CD4-positive, CD25-positive, alpha-beta regulatory T cell (primary cell): ENCODE results near the gene FUBP3. TPM values are rescaled to one million over a fixed set of nuclear protein-coding genes. Genes with fewer than 3 reads are reported as not detected.
A peak's percentile ranks its signal among the peaks of the same experiment; 100 is the strongest.

ENCODE experiments used
- ATAC-seq, 2 donors: fragments of 150-1000 bp; cut with Tn5 transposase; one replicate each; pipeline ENCODE4 v1.10.0; 2021; ENCODE audit warnings: low read depth in 2 of 2, moderate number of reproducible peaks in 2 of 2, moderate library complexity in 1 of 2
- DNase-seq, 3 donors: peaks; one replicate each; pipeline versions ENCODE4 v3.0.0 to v3.0.0-alpha.2; 2012 to 2022; ENCODE audit warnings: mixed read lengths in 1 of 3
- H3K27ac ChIP-seq: one replicate; pipeline ENCODE4 v1.7.0; 2013; ENCODE audit warnings: mild to moderate bottlenecking, low read length; ENCODE audit not compliant: insufficient read depth, poor library complexity, severe bottlenecking
- H3K27me3 ChIP-seq: one replicate; pipeline ENCODE4 v1.7.0; 2013; ENCODE audit warnings: low read length; ENCODE audit not compliant: control insufficient read depth, insufficient read depth
- H3K36me3 ChIP-seq: one replicate; pipeline ENCODE4 v1.7.0; 2013; ENCODE audit warnings: mild to moderate bottlenecking, low read length, moderate library complexity; ENCODE audit not compliant: control insufficient read depth, insufficient read depth
- H3K4me1 ChIP-seq: 2 replicates; pipeline ENCODE4 v1.7.0; 2013; ENCODE audit warnings: mild to moderate bottlenecking, low read length; ENCODE audit not compliant: insufficient read depth, control insufficient read depth, poor library complexity, severe bottlenecking
- H3K4me3 ChIP-seq: one replicate; pipeline ENCODE4 v1.7.0; 2013; ENCODE audit warnings: low read depth, mild to moderate bottlenecking, low read length, moderate library complexity
- H3K9me3 ChIP-seq, 2 experiments: 1 replicate in 1 of 2; 2 replicates in 1 of 2; pipeline ENCODE4 v1.7.0; 2013; ENCODE audit warnings: low read length in 2 of 2, mild to moderate bottlenecking in 1 of 2, moderate library complexity in 1 of 2; ENCODE audit not compliant: control insufficient read depth in 2 of 2
- H3K27ac Mint-ChIP-seq, 3 donors: one replicate each; pipeline ENCODE4 v1.8.0; 2020 to 2022; ENCODE audit warnings: mild to moderate bottlenecking in 3 of 3, mixed read lengths in 3 of 3, moderate library complexity in 2 of 3
- H3K27me3 Mint-ChIP-seq: one replicate; pipeline ENCODE4 v1.8.0; 2022; ENCODE audit warnings: mild to moderate bottlenecking, mixed read lengths
- H3K36me3 Mint-ChIP-seq: one replicate; pipeline ENCODE4 v1.8.0; 2020; ENCODE audit warnings: mixed read lengths
- H3K4me1 Mint-ChIP-seq, 4 donors: one replicate each; pipeline ENCODE4 v1.8.0; 2020 to 2022; ENCODE audit warnings: mixed read lengths in 4 of 4, mild to moderate bottlenecking in 1 of 4
- H3K4me3 Mint-ChIP-seq, 4 donors: one replicate each; pipeline ENCODE4 v1.8.0; 2020 to 2022; ENCODE audit warnings: mild to moderate bottlenecking in 4 of 4, mixed read lengths in 4 of 4, moderate library complexity in 3 of 4
- H3K9me3 Mint-ChIP-seq, 7 donors: one replicate each; pipeline ENCODE4 v1.8.0; 2020 to 2022; ENCODE audit warnings: mixed read lengths in 7 of 7, mild to moderate bottlenecking in 3 of 7, moderate library complexity in 2 of 7
- polyA plus RNA-seq, 4 donors: library from polyadenylated mRNA; unstranded; fragments of 300-500 nt; fragmentation: Illumina TruSeq; gene quantifications; one replicate each; pipeline ENCODE4 v1.2.3, GENCODE V29; 2021
- total RNA-seq: library from RNA; stranded (reverse); gene quantifications from one replicate; pipeline ENCODE4 v1.2.3, GENCODE V29; 2022

Gene FUBP3
- total and polyA plus RNA-seq, 5 donors from 2014 or later: 20.0 to 34.2 (median 24.6) TPM

DNA sequence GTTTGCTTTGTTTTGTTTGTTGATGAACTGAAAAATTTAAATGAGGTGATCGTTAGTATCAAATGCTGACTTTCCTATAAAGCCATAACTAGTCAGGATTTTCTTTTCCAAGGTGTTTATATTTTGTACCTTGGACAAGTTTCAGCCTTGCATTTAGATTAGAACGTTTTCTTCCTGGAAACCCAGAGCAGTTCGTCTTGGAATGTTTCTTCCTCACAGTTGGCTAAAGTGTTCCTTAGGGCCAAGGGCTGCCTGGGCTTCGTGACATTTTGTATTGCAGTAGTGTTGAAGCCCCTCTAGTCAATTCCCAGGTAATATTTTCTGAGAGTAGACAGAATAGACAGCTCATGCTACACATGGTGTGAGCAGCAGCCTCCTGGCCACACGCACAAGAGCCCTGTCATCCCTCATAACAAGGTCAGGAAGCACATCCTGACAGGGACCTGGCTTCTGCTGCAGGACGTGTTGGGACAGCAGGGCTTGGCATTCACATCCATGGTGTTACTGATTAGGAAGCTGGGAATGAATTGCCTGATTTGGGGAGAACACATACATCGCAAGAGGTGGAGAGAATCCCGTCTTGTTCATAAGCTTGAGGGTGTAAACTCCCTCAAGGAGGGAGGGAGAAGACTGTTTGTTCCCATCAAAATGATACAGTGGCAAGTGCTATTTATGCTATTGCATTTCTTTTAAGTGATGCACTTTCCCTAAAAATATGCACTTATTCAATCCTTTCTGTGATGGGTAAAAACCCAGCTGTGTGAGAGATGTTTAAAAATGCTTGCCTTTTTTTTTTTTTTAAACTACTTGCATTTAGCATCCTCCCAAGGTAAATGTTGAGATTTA is 31.7 kb downstream of the FUBP3 start:
- Mint-ChIP-seq H3K4me1 (peaks cover 0 to 11% (median 6%) of the 10 kb centered on the region in 4 donors), H3K36me3 (peaks cover 45% of the 10 kb centered on the region), H3K9me3 (no peaks in the 10 kb centered on the region), H3K4me3 (no peak overlapping the region), H3K27ac (peak overlapping the region in 1 of 3 donors; percentile 26), H3K27me3 (no peaks in the 10 kb centered on the region)
- ATAC-seq (no peak), DNase-seq (no peak)
- no peak overlapping the region for H3K27ac ChIP-seq
- no peak overlapping the region for H3K4me3 ChIP-seq
- H3K36me3 ChIP-seq: peaks cover 60% of the 10 kb centered on the region
- no peaks in the 10 kb centered on the region for H3K9me3 ChIP-seq
- H3K27me3 ChIP-seq: no peaks in the 10 kb centered on the region
- no peaks in the 10 kb centered on the region for H3K4me1 ChIP-seq

DNA sequence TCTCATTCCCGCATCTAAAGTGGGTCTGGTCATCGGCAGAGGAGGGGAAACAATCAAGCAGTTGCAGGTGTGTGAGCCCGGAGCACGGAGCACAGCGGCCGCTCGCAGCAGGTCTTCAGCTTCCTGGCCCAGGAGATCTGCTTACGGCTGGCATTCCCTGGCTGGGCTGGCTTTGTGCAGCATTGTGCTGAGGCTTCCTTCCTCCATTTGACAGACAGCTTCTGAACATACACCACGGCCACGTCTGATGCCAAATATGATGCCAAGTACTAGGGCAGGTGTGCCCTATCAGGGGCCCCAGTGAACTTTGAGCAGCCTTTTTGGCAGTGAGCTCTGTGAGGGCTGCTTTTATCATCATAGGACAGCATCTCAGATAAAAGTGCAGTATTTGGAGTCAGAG is 37.1 kb downstream of the FUBP3 start:
- H3K36me3 ChIP-seq: peaks cover 92% of the 10 kb centered on the region
- H3K9me3 ChIP-seq: no peaks in the 10 kb centered on the region
- no peak overlapping the region for H3K27ac ChIP-seq
- Mint-ChIP-seq H3K27ac (no peak overlapping the region), H3K4me1 (no peaks in the 10 kb centered on the region), H3K9me3 (no peaks in the 10 kb centered on the region), H3K4me3 (no peak overlapping the region), H3K27me3 (no peaks in the 10 kb centered on the region), H3K36me3 (peaks cover 65% of the 10 kb centered on the region)
- ATAC-seq: no peak
- H3K4me1 ChIP-seq: no peaks in the 10 kb centered on the region
- no peak for DNase-seq
- no peak overlapping the region for H3K4me3 ChIP-seq
- no peaks in the 10 kb centered on the region for H3K27me3 ChIP-seq

DNA sequence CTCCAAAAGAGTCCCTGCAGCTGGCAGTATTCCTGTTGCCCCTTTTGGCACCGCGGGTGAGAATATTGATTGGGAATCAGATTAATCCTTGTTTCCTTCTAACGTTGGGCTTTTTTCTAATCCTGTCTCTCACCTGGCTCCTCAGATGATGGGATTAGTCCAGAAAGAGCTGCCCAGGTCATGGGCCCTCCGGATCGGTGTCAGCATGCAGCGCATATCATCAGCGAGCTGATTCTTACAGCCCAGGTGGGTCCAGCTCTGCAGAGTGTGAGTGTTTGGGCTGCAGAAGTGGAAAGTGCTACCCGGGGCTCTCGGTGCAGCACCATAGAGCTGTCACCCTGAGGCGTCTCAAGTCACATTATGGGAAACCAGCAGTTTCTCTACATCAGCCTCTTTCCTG is 44.1 kb downstream of the FUBP3 start:
- peaks cover 54% of the 10 kb centered on the region for H3K36me3 Mint-ChIP-seq
- no peaks in the 10 kb centered on the region for H3K27me3 ChIP-seq
- ATAC-seq (no peak), DNase-seq (no peak)
- H3K4me1 ChIP-seq: no peaks in the 10 kb centered on the region
- no peaks in the 10 kb centered on the region for H3K9me3 Mint-ChIP-seq
- no peaks in the 10 kb centered on the region for H3K27me3 Mint-ChIP-seq
- H3K4me1 Mint-ChIP-seq: no peaks in the 10 kb centered on the region
- H3K9me3 ChIP-seq: no peaks in the 10 kb centered on the region
- H3K36me3 ChIP-seq: peaks cover 91% of the 10 kb centered on the region
- no peak overlapping the region for H3K27ac ChIP-seq
- no peak overlapping the region for H3K4me3 Mint-ChIP-seq
- H3K27ac Mint-ChIP-seq: no peak overlapping the region
- H3K4me3 ChIP-seq: no peak overlapping the region

DNA sequence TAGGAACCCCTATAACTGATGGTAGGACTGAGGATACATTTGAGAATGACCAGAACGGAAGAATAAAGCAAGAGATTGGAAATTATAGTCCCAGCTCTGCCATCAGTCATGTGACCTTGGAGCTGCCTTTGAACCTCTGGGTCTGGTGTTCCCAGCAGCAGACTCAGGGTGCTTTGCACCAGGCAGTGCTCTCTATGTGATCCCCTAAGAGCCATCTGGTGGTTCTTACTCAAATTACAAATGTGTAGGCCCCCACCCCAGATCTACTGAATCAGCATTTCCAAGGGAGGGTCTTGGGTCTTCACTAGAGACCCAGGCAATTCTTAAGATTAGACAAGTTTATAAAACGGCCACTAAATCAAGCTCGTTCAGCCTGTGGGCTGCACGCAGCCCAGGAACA is 44.8 kb downstream of the FUBP3 start:
- ATAC-seq (no peak), DNase-seq (no peak)
- Mint-ChIP-seq H3K4me1 (no peaks in the 10 kb centered on the region), H3K4me3 (peak overlapping the region in 1 of 4 donors; percentile 11), H3K9me3 (no peaks in the 10 kb centered on the region), H3K27ac (no peak overlapping the region), H3K27me3 (no peaks in the 10 kb centered on the region), H3K36me3 (peaks cover 54% of the 10 kb centered on the region)
- Histone ChIP-seq H3K4me3 (no peak overlapping the region), H3K4me1 (no peaks in the 10 kb centered on the region), H3K9me3 (no peaks in the 10 kb centered on the region), H3K27me3 (no peaks in the 10 kb centered on the region), H3K27ac (no peak overlapping the region), H3K36me3 (peaks cover 87% of the 10 kb centered on the region)

DNA sequence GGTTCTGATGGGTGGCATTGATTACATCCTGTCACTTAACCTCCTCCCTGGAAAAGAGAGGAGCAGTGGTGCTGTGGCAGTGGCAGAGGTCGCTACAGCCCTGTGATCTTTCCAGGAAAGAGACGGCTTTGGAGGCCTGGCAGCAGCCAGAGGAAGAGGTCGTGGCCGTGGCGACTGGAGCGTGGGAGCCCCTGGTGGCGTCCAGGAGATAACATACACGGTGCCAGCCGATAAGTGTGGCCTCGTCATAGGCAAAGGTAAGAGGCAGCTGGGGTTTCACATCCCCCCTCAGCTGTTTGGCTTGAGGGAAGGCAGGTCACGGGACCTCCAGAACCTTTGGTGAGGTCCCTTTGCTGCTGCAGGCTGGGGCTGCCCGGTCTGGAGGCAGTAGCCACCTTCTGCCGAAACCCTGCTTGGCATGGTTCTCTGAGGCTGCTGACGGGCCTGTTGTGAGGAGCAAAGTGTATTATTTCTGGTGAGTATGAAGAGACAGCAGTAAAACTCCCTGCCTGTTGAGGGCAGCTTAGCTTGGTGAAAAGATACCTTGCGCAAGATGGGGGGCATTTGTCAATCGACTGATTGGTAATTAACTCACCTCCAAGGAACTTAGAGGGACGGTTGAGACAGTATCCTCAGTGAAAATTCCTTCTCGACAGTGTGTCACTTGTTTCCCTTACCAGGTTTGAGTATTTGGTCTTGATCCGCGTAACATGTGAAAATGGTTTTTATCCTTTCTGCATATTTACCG is 47.0 kb downstream of the FUBP3 start:
- no peaks in the 10 kb centered on the region for H3K9me3 ChIP-seq
- H3K27me3 Mint-ChIP-seq: no peaks in the 10 kb centered on the region
- H3K9me3 Mint-ChIP-seq: no peaks in the 10 kb centered on the region
- peaks cover 84% of the 10 kb centered on the region for H3K36me3 ChIP-seq
- no peaks in the 10 kb centered on the region for H3K4me1 ChIP-seq
- H3K27ac ChIP-seq: no peak overlapping the region
- peaks cover 40% of the 10 kb centered on the region for H3K36me3 Mint-ChIP-seq
- H3K27ac Mint-ChIP-seq: no peak overlapping the region
- no peaks in the 10 kb centered on the region for H3K4me1 Mint-ChIP-seq
- no peaks in the 10 kb centered on the region for H3K27me3 ChIP-seq
- H3K4me3 Mint-ChIP-seq: no peak overlapping the region
- H3K4me3 ChIP-seq: no peak overlapping the region
- DNase-seq (no peak), ATAC-seq (no peak)

DNA sequence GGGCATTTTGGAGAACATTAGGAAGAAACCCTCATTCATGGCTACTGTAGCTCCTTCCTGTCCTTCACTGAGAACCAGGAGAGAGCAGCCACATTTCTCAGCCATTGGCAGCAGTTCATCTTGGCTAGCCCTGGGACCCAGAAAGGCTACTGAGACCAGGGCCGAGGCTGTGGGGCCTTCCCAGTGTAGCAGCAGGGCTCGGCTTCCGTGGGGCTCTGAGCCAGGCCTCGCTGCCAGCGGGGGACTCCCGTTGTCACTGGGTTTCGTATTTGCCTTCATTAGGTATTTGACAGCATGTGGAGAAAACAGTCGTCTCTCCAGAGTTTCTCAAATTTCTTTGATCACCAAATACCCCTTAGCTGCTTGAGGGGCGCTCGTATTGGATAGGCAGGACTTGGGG is 47.7 kb downstream of the FUBP3 start:
- no peaks in the 10 kb centered on the region for H3K9me3 Mint-ChIP-seq
- H3K4me3 ChIP-seq: no peak overlapping the region
- H3K9me3 ChIP-seq: no peaks in the 10 kb centered on the region
- no peak for DNase-seq
- H3K4me1 Mint-ChIP-seq: no peaks in the 10 kb centered on the region
- no peak overlapping the region for H3K27ac ChIP-seq
- H3K36me3 Mint-ChIP-seq: peaks cover 44% of the 10 kb centered on the region
- H3K4me3 Mint-ChIP-seq: no peak overlapping the region
- no peak overlapping the region for H3K27ac Mint-ChIP-seq
- no peak for ATAC-seq
- peaks cover 88% of the 10 kb centered on the region for H3K36me3 ChIP-seq
- H3K27me3 Mint-ChIP-seq: no peaks in the 10 kb centered on the region
- H3K27me3 ChIP-seq: no peaks in the 10 kb centered on the region
- H3K4me1 ChIP-seq: no peaks in the 10 kb centered on the region

DNA sequence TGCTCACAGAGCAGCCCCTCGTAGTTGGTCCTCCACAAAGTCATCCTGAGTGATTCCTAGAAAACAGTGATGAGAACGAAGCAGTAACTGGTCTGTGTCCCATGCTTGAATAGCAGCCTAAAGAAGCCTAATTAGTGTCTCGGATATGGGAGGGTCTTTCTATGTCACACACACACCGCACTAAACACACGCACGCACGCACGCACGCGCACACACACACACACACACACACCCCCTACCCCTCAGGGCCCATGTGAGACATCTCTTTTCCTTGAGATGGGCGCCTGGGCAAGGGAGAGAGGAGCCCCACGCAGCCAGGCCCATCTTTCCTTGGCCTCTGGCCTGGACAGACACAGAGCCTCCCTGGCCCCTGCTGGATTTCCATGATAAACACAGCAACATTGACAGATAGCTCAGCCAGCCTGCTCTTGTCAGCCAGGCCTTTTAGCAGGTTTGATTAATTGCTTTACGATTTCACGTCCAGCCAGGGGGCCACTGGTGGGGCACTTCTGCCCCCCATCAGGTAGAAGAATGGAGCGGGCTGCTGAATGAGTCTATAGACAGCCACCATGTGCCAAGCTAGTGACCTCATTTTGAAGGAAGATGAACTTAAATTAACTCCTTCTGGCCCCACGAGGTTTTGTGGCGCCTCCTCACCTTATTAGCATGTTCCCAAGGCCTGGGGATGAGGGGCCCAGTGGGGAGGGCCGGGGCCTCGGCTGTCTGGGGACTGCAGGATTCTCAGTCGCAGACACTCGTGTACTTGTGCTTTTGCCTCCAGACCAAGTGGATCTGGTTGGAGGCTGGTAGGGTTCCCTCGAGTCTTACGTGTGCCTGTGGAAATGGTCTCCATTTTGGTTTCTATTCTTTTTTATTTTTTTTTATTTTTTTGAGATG is 48.8 kb downstream of the FUBP3 start:
- Mint-ChIP-seq H3K4me3 (no peak overlapping the region), H3K4me1 (no peaks in the 10 kb centered on the region), H3K36me3 (peaks cover 41% of the 10 kb centered on the region), H3K9me3 (no peaks in the 10 kb centered on the region), H3K27ac (no peak overlapping the region), H3K27me3 (no peaks in the 10 kb centered on the region)
- Histone ChIP-seq H3K27me3 (no peaks in the 10 kb centered on the region), H3K36me3 (peaks cover 86% of the 10 kb centered on the region), H3K4me1 (no peaks in the 10 kb centered on the region), H3K9me3 (no peaks in the 10 kb centered on the region), H3K4me3 (no peak overlapping the region), H3K27ac (no peak overlapping the region)
- ATAC-seq: no peak
- no peak for DNase-seq
